ENCODE data around the gene KRTAP5-9. TPM values are rescaled to one million over a fixed set of nuclear protein-coding genes. Genes with fewer than 3 reads are reported as not detected.

KRTAP5-9 gene
- total and polyA plus RNA-seq, 10 of the 15 experiments (the other 5 are each of a cell fraction or from before 2014, with no cell fraction given), result 0.06 to 0.38 (median 0.19) TPM; not detected in 4

DNA sequence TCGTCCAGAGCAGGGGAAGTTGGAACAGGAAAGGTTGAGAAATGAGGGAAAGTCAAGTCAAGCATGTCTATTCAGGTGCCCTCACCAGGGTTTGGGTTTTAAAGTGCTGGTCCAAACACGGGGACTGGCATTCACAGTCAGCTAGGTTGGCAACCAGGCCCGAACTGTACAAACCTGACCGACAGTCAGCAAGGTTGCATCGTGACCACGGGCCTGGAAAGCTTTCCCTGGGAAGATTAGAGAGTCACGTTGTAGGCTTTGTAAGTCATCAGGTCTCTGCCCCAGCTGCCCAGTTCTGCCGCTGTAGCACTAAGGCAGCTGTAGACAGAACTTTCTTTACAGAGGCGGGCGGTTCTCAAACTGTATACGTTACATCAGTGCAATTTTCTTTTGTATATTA is 24.6 kb downstream of the KRTAP5-9 start (continued):
- TF ChIP-seq EP300 (IDR thresholded peaks at IDR 0.05; ENCODE audit: borderline replicate concordance in 1 of 2, control insufficient read depth in 1 of 2, low read depth in 2 of 2, low read length in 2 of 2) (no peak), NFYA (IDR thresholded peaks at IDR 0.05; ENCODE audit: borderline replicate concordance, low read depth, low read length) (no peak)

DNA sequence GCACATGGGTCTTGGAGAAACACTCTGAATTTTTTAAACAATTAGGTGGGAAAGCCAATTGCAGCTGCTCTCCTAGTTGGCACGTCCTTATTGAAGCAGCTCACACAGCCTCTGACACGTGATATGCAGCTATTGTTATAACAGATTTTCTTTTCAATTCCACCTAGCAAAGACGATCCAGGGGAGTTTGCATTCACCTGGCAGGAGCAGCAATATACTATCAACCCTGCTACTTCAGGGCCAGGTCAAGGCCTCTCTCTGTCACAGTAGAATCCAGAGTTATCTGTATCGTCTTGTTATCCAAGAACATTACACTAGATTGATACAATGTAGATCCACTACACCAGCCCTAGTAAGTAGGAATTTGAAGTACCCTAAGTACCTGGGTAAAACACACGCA is 26.2 kb downstream of the KRTAP5-9 start:
- POLR2A ChIA-PET, result no interaction called here
- BruUV-seq (replicated peaks), result no TSS peak
- Histone ChIP-seq H3K9ac (ENCODE audit: control insufficient read depth, insufficient read depth, low read length) (no peak overlapping the region), H3K4me3 (no peak overlapping the region), H3K27me3 (replicated peaks in 1 of 2; ENCODE audit: control insufficient read depth in 2 of 2, insufficient read depth in 2 of 2, low read length in 1 of 2) (no peaks in the 10 kb centered on the region; a peak in 2 of 4 replicates), H4K20me1 (ENCODE audit: control insufficient read depth, insufficient read depth) (no peaks in the 10 kb centered on the region; the same call in 1 of the 2 replicates), H3K36me3 (ENCODE audit: control insufficient read depth in 2 of 2, insufficient read depth in 2 of 2, low read length in 1 of 2) (no peaks in the 10 kb centered on the region), H3K4me1 (ENCODE audit: control insufficient read depth, insufficient read depth, low read length) (no peaks in the 10 kb centered on the region), H3K79me2 (ENCODE audit: control insufficient read depth, insufficient read depth, low read length) (no peaks in the 10 kb centered on the region), H3K9me3 (replicated peaks; ENCODE audit: control insufficient read depth, insufficient read depth, low read length) (no peaks in the 10 kb centered on the region), H3K4me2 (ENCODE audit: control insufficient read depth, insufficient read depth) (no peak overlapping the region), H2AFZ (ENCODE audit: control insufficient read depth, low read depth, low read length) (no peak overlapping the region), H3K27ac (ENCODE audit: control insufficient read depth, insufficient read depth) (no peak overlapping the region)
- TF ChIP-seq ATF7 (IDR thresholded peaks at IDR 0.05; ENCODE audit: low read depth) (no peak), NFXL1 (IDR thresholded peaks at IDR 0.05; ENCODE audit: borderline replicate concordance) (no peak)
- TF ChIP-seq, protein P1, sequence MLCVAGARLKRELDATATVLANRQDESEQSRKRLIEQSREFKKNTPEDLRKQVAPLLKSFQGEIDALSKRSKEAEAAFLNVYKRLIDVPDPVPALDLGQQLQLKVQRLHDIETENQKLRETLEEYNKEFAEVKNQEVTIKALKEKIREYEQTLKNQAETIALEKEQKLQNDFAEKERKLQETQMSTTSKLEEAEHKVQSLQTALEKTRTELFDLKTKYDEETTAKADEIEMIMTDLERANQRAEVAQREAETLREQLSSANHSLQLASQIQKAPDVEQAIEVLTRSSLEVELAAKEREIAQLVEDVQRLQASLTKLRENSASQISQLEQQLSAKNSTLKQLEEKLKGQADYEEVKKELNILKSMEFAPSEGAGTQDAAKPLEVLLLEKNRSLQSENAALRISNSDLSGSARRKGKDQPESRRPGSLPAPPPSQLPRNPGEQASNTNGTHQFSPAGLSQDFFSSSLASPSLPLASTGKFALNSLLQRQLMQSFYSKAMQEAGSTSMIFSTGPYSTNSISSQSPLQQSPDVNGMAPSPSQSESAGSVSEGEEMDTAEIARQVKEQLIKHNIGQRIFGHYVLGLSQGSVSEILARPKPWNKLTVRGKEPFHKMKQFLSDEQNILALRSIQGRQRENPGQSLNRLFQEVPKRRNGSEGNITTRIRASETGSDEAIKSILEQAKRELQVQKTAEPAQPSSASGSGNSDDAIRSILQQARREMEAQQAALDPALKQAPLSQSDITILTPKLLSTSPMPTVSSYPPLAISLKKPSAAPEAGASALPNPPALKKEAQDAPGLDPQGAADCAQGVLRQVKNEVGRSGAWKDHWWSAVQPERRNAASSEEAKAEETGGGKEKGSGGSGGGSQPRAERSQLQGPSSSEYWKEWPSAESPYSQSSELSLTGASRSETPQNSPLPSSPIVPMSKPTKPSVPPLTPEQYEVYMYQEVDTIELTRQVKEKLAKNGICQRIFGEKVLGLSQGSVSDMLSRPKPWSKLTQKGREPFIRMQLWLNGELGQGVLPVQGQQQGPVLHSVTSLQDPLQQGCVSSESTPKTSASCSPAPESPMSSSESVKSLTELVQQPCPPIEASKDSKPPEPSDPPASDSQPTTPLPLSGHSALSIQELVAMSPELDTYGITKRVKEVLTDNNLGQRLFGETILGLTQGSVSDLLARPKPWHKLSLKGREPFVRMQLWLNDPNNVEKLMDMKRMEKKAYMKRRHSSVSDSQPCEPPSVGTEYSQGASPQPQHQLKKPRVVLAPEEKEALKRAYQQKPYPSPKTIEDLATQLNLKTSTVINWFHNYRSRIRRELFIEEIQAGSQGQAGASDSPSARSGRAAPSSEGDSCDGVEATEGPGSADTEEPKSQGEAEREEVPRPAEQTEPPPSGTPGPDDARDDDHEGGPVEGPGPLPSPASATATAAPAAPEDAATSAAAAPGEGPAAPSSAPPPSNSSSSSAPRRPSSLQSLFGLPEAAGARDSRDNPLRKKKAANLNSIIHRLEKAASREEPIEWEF (IDR thresholded peaks at IDR 0.05; ENCODE audit: insufficient replicate concordance, low read depth, low read length), result no peak
- RAD21 ChIA-PET (ENCODE audit: unreplicated experiment), result no interaction called here
- CTCF ChIA-PET, result interaction anchor here (0.8 to 1.3 kb wide), 2 partner anchors 9 to 15 kb away, joined by 3 read pairs; partner anchors contain the start of gene KRTAP5-10
- WGBS (ENCODE audit: insufficient coverage, insufficient replicate concordance, low lambda C conversion rate, missing lambda C conversion rate), result 31% methylated on average over 5 of the region's 5 CpGs
- DNase-seq (ENCODE audit: low read depth, low spot score) (no peak), FAIRE-seq (no peak), ATAC-seq (no peak)
- SMC1A ChIA-PET (ENCODE audit: uncharacterized antibody, unreplicated experiment), result no interaction called here
- in situ Hi-C loops (cut with MboI) (no loop called here), intact Hi-C loops (cut with micrococcal nuclease; ENCODE audit: unreplicated experiment) (no loop called here)

Data from GM12878 (cell line).